Body of pancreas (tissue), 4 donors: ENCODE measurements around the gene ZDHHC21.

Experiments
- CTCF ChIP-seq, 7 experiments: fragments of 450-650 bp in 4 of 7; fragments of 200-600 bp in 3 of 7; sonication (generic) in 3 of 7; IDR thresholded peaks; one replicate each; pipeline ENCODE4 v1.5.1; 2016 to 2019; ENCODE audit warnings: antibody characterized with exemption in 7 of 7
- POLR2A ChIP-seq, 3 donors: fragments of 450-650 bp; IDR thresholded peaks; one replicate each; pipeline ENCODE4 v1.6.1; 2016; ENCODE audit warnings: antibody characterized with exemption in 3 of 3, mild to moderate bottlenecking in 2 of 3

DNA sequence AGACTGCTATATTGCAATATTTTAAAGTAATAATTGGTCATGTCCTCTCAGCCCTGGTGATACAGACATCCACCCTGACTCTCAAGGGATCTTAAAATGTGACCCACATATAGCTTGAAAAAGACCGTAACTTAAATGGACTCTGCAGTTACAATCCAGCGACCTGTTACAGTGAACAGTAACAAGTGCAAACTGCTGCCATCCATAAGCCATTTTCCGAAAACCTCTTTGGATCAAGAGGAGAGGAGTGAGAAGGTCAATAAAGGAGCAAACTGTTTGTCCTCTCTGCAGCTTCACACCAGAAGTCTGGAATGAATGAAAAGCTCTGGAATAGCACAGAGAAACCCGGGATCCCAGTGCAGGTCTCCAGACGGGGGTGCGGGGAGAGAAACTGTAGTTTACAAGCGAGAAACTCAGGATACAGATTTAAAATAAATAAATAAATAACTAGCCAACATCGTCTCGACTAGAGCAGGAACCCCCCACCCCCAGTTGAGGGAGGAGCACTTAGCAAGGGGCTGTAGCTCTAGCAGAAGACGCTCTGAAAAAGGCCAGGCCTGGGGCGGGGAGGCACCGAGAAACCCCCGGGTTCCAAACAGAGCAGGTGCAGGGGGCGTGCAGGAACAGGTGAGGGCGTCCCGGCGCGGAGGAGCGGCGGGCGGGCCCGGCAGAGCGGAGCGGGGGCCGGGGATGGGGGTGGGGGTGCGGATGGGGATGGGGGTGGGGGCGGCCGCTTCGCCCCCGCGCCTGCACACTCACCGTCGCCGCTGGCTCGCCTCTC is 572 bp downstream of the ZDHHC21 start:
- TF ChIP-seq CTCF (IDR thresholded peaks at IDR 0.05), result no peak
- no peak for TF ChIP-seq POLR2A (IDR thresholded peaks at IDR 0.05)
